Measurements from ENCODE around the gene PPP1R12C.

GRCh38 chr19:55041244-55041626 lies 76.2 kb downstream of the PPP1R12C start:
- no peak for TF ChIP-seq CTCF (IDR thresholded peaks at IDR 0.05)
- no peak for TF ChIP-seq EP300 (IDR thresholded peaks at IDR 0.05)
- no peak for TF ChIP-seq POLR2A (IDR thresholded peaks at IDR 0.05)
- no peak for TF ChIP-seq POLR2AphosphoS5 (IDR thresholded peaks at IDR 0.05)
